Subcutaneous abdominal adipose tissue (tissue), 5 donors: ENCODE measurements around the gene PKP4.

Source experiments
- H3K27ac ChIP-seq: one replicate; pipeline ENCODE4 v1.7.0; 2013; ENCODE audit warnings: low read depth, mild to moderate bottlenecking, inconsistent platforms, low read length, moderate library complexity
- H3K27me3 ChIP-seq, 5 donors: one replicate each; pipeline ENCODE4 v1.7.0; 2013; ENCODE audit warnings: low read length in 5 of 5, inconsistent platforms in 1 of 5; ENCODE audit not compliant: control insufficient read depth in 5 of 5, insufficient read depth in 4 of 5
- H3K36me3 ChIP-seq, 5 donors: one replicate each; pipeline ENCODE4 v1.7.0; 2013; ENCODE audit warnings: low read length in 5 of 5; ENCODE audit not compliant: control insufficient read depth in 5 of 5, insufficient read depth in 5 of 5
- H3K4me1 ChIP-seq, 5 donors: one replicate each; pipeline ENCODE4 v1.7.0; 2013; ENCODE audit warnings: low read length in 5 of 5, mild to moderate bottlenecking in 3 of 5, moderate library complexity in 1 of 5; ENCODE audit not compliant: control insufficient read depth in 5 of 5, insufficient read depth in 5 of 5
- H3K4me3 ChIP-seq, 5 donors: one replicate each; pipeline ENCODE4 v1.7.0; 2013; ENCODE audit warnings: low read length in 5 of 5, low read depth in 1 of 5
- H3K9ac ChIP-seq, 5 donors: one replicate each; pipeline ENCODE4 v1.7.0; 2013; ENCODE audit warnings: low read length in 5 of 5, mild to moderate bottlenecking in 4 of 5, moderate library complexity in 3 of 5
- H3K9me3 ChIP-seq, 5 donors: one replicate each; pipeline ENCODE4 v1.7.0; 2013; ENCODE audit warnings: low read length in 5 of 5; ENCODE audit not compliant: control insufficient read depth in 5 of 5
- donor health status: healthy.
- donor health status: healthy.
- donor health status: healthy.
- donor health status: healthy.
- donor health status: healthy.

PKP4 gene

GRCh38 chr2:158624071-158624667 lies 167.4 kb downstream of the PKP4 start:
- Histone ChIP-seq H3K4me3 (no peak overlapping the region), H3K27me3 (no peaks in the 10 kb centered on the region), H3K9me3 (no peaks in the 10 kb centered on the region), H3K36me3 (peaks cover 7 to 43% (median 26%) of the 10 kb centered on the region in 5 donors), H3K9ac (no peak overlapping the region), H3K4me1 (peaks cover 0 to 3% (median 0%) of the 10 kb centered on the region in 5 donors), H3K27ac (no peak overlapping the region)

GRCh38 chr2:158624961-158625360 lies 168.2 kb downstream of the PKP4 start:
- Histone ChIP-seq H3K27me3 (no peaks in the 10 kb centered on the region), H3K4me3 (no peak overlapping the region), H3K9ac (no peak overlapping the region), H3K4me1 (peaks cover 0 to 3% (median 0%) of the 10 kb centered on the region in 5 donors), H3K27ac (no peak overlapping the region), H3K36me3 (peaks cover 7 to 43% (median 26%) of the 10 kb centered on the region in 5 donors), H3K9me3 (no peaks in the 10 kb centered on the region)

DNA sequence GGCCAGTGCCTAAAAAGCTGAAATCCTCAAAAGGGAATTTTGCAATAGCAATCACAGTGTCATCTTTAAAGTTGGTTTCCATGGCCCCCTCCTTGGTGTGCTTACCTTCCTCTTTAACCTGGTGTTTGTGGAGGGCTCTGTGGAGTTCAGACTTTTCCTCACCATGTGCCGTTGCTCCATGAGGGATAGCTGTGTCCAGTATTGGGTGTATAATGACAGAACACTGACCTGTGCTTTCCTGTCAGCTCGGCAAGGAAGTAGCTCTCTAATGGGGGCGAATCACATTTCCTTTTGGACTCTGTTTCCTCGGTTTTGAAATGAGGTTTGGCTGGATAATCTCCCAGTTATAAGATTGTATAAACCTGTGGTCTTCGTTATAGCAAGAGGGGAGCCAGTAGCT lies 172.4 kb downstream of the PKP4 start:
- no peaks in the 10 kb centered on the region for H3K27me3 ChIP-seq
- no peak overlapping the region for H3K9ac ChIP-seq
- no peaks in the 10 kb centered on the region for H3K9me3 ChIP-seq
- peaks cover 0 to 3% (median 0%) of the 10 kb centered on the region in 5 donors for H3K4me1 ChIP-seq
- no peak overlapping the region for H3K27ac ChIP-seq
- H3K36me3 ChIP-seq, result peaks cover 13 to 29% (median 25%) of the 10 kb centered on the region in 5 donors
- no peak overlapping the region for H3K4me3 ChIP-seq

DNA sequence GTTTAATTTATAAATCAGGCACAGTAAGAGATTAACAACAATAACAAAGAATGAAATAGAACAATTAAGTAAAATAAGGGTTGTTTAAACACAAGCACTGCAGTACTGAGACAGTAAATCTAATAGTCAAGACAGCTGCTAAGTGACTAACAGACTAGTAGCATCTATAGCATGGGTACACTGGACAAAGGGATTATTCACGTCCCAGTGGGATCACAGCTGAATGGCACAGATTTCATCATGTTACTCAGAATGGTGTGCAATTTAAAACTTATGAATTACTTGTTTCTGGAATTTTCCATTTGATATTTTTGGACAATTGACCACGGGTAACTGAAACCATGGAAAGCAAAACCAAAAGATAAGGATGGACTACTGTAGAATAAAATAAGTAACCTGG lies 176.5 kb downstream of the PKP4 start:
- H3K4me1 ChIP-seq, result peaks cover 0 to 7% (median 0%) of the 10 kb centered on the region in 5 donors
- H3K9ac ChIP-seq, result no peak overlapping the region
- H3K36me3 ChIP-seq, result peaks cover 19 to 25% (median 22%) of the 10 kb centered on the region in 5 donors

DNA sequence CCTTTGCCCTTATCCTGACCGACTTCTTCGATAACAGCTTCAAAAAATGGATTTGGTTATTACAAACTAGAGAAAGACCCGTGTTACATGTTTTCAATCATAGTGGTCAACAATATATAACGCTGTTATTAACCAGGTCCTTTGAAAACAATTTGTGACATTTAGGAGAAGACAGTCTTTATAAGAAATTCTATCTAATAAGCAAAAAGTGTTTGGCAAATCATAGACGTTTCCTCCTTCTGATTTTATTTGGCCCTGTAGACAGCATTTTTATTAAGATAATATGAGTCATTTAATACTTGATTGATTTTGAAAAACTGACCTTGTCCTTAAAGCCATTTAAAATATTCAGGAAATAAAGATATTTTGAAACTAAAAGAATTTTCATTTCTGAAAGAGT lies 177.9 kb downstream of the PKP4 start:
- H3K27ac ChIP-seq, result no peak overlapping the region
- H3K9me3 ChIP-seq, result no peaks in the 10 kb centered on the region
- H3K4me3 ChIP-seq, result no peak overlapping the region
- H3K36me3 ChIP-seq, result peaks cover 21 to 30% (median 22%) of the 10 kb centered on the region in 5 donors
- H3K9ac ChIP-seq, result no peak overlapping the region
- H3K4me1 ChIP-seq, result peaks cover 0 to 4% (median 0%) of the 10 kb centered on the region in 5 donors
- no peaks in the 10 kb centered on the region for H3K27me3 ChIP-seq

More for the DNA sequence above, 176.5 kb downstream of the PKP4 start:
- H3K27me3 ChIP-seq, result no peaks in the 10 kb centered on the region
- H3K4me3 ChIP-seq, result no peak overlapping the region
- H3K9me3 ChIP-seq, result no peaks in the 10 kb centered on the region
- no peak overlapping the region for H3K27ac ChIP-seq

- Histone ChIP-seq H3K27me3 (no peaks in the 10 kb centered on the region), H3K9me3 (no peaks in the 10 kb centered on the region), H3K4me1 (peaks cover 0 to 4% (median 0%) of the 10 kb centered on the region in 5 donors), H3K36me3 (peaks cover 21 to 30% (median 24%) of the 10 kb centered on the region in 5 donors), H3K4me3 (no peak overlapping the region), H3K9ac (no peak overlapping the region), H3K27ac (no peak overlapping the region)
These were observed 179.3 kb downstream of the PKP4 start for GRCh38 chr2:158635961-158636601.

DNA sequence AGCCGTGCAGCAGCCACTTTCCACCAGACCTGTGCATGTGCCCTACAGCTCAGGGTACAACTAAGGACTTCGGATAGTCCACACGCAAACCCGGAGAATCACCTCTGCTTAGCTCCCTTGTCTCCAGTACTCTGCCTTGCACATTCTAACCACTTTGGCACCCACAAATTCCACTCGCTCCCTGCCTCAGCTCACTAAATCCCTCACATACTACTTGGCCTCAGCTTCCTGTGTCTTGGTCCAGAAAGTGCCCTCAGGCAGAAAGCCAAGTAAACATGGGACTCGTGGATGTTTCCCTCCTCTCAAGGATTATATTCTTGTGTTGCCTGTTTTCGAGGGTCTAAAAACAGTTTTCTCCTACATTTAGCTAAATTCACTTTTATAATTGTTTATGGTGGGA lies 180.6 kb downstream of the PKP4 start:
- H3K4me3 ChIP-seq, result no peak overlapping the region
- H3K36me3 ChIP-seq, result peaks cover 16 to 23% (median 19%) of the 10 kb centered on the region in 5 donors
- H3K27ac ChIP-seq, result no peak overlapping the region
- H3K27me3 ChIP-seq, result no peaks in the 10 kb centered on the region
- no peak overlapping the region for H3K9ac ChIP-seq
- peaks cover 0 to 4% (median 0%) of the 10 kb centered on the region in 5 donors for H3K4me1 ChIP-seq
- no peaks in the 10 kb centered on the region for H3K9me3 ChIP-seq

GRCh38 chr2:158644139-158644538 lies 187.4 kb downstream of the PKP4 start:
- H3K9me3 ChIP-seq, result no peaks in the 10 kb centered on the region
- no peaks in the 10 kb centered on the region for H3K27me3 ChIP-seq
- no peak overlapping the region for H3K9ac ChIP-seq
- peaks cover 0 to 17% (median 15%) of the 10 kb centered on the region in 5 donors for H3K36me3 ChIP-seq
- no peaks in the 10 kb centered on the region for H3K4me1 ChIP-seq
- H3K4me3 ChIP-seq, result no peak overlapping the region
- H3K27ac ChIP-seq, result no peak overlapping the region

- Histone ChIP-seq H3K4me1 (peaks cover 0 to 4% (median 0%) of the 10 kb centered on the region in 5 donors), H3K36me3 (peaks cover 0 to 16% (median 13%) of the 10 kb centered on the region in 5 donors), H3K4me3 (no peak overlapping the region), H3K9me3 (no peaks in the 10 kb centered on the region), H3K9ac (no peak overlapping the region), H3K27me3 (no peaks in the 10 kb centered on the region), H3K27ac (no peak overlapping the region)
These were observed 188.5 kb downstream of the PKP4 start for GRCh38 chr2:158645299-158645698.

GRCh38 chr2:158647436-158648231 lies 190.9 kb downstream of the PKP4 start:
- H3K4me3 ChIP-seq, result no peak overlapping the region
- H3K27me3 ChIP-seq, result no peaks in the 10 kb centered on the region
- H3K9ac ChIP-seq, result no peak overlapping the region
- H3K4me1 ChIP-seq, result peaks cover 0 to 4% (median 0%) of the 10 kb centered on the region in 5 donors
- no peak overlapping the region for H3K27ac ChIP-seq
- peaks cover 0 to 24% (median 9%) of the 10 kb centered on the region in 5 donors for H3K36me3 ChIP-seq
- H3K9me3 ChIP-seq, result no peaks in the 10 kb centered on the region
